ENCODE measurements around the gene TULP1. TPM values are rescaled to one million over a fixed set of nuclear protein-coding genes. Genes with fewer than 3 reads are reported as not detected.

Gene TULP1
- total and polyA plus RNA-seq, 4 donors: 0.89 to 2.0 (median 1.5) TPM

DNA sequence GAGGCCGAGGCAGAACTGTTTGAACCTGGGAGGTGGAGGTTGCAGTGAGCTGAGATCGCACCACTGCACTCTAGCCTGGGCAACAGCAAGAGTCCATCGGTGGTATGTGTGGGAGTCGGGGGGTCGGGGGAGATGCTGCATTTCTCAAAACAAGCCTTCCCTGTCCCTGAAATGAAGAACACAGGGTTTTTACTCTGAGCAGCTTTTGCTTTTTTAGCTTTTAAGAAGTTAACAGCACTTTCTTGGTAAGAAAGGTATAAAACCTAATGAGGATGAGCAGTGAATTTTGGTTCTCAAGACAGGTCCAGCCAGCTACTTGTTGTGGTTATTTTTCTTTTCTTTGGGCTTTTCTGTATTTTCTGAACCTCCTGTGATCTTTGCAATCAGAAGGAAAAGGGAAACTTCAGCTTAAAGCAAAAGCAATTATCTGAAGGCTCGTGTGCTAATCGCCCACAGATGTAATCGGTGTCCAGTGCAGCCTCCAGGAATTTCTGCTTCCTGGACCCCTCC, 40.8 kb downstream of the TULP1 start:
- Histone ChIP-seq H3K4me1 (ENCODE audit: control insufficient read depth, insufficient read depth, low read length) (peaks cover 36% of the 10 kb centered on the region), H3K9me3 (ENCODE audit: control insufficient read depth, insufficient read depth, low read length) (no peaks in the 10 kb centered on the region), H3K27me3 (ENCODE audit: control insufficient read depth, insufficient read depth, low read length) (no peaks in the 10 kb centered on the region), H3K27ac (ENCODE audit: low read depth, low read length) (no peak overlapping the region), H3K36me3 (ENCODE audit: control insufficient read depth, insufficient read depth, low read length) (peaks cover 53% of the 10 kb centered on the region), H3K4me3 (ENCODE audit: low read depth, low read length) (no peak overlapping the region)
- no peak for DNase-seq (ENCODE audit: low read depth in 4 of 6, low spot score in 6 of 6)
- 77% methylated on average over 6 of the region's 8 CpGs for WGBS (ENCODE audit: insufficient coverage)

DNA sequence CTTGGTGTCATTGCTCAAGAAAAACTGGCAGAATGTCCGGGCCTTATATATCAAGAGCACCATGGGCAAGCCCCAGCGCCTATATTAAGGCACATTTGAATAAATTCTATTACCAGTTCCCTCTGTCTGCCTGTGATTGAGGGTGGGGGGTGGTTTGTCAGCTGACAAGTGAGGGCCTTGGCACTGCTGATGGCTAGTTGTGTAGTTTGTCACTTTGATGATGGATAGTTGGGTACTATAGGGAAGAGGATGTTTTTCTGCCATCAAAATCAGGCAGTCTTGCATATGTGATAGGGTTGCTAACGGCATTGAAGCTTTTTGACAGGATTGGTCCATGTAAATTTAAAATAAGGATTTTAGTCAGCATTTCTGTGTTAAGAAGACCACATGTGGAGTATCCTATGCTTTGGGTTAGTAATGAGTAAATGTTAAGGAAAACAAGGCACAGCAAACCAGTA, 42.0 kb downstream of the TULP1 start:
- no peaks in the 10 kb centered on the region for H3K27me3 ChIP-seq (ENCODE audit: control insufficient read depth, insufficient read depth, low read length)
- peaks cover 53% of the 10 kb centered on the region for H3K36me3 ChIP-seq (ENCODE audit: control insufficient read depth, insufficient read depth, low read length)
- peaks cover 36% of the 10 kb centered on the region for H3K4me1 ChIP-seq (ENCODE audit: control insufficient read depth, insufficient read depth, low read length)
- WGBS (ENCODE audit: insufficient coverage): 67% methylated on average over 1 of the region's 3 CpGs
- no peak for DNase-seq (ENCODE audit: low read depth in 4 of 6, low spot score in 6 of 6)
- H3K9me3 ChIP-seq (ENCODE audit: control insufficient read depth, insufficient read depth, low read length): no peaks in the 10 kb centered on the region
- H3K27ac ChIP-seq (ENCODE audit: low read depth, low read length): no peak overlapping the region
- no peak overlapping the region for H3K4me3 ChIP-seq (ENCODE audit: low read depth, low read length)

DNA sequence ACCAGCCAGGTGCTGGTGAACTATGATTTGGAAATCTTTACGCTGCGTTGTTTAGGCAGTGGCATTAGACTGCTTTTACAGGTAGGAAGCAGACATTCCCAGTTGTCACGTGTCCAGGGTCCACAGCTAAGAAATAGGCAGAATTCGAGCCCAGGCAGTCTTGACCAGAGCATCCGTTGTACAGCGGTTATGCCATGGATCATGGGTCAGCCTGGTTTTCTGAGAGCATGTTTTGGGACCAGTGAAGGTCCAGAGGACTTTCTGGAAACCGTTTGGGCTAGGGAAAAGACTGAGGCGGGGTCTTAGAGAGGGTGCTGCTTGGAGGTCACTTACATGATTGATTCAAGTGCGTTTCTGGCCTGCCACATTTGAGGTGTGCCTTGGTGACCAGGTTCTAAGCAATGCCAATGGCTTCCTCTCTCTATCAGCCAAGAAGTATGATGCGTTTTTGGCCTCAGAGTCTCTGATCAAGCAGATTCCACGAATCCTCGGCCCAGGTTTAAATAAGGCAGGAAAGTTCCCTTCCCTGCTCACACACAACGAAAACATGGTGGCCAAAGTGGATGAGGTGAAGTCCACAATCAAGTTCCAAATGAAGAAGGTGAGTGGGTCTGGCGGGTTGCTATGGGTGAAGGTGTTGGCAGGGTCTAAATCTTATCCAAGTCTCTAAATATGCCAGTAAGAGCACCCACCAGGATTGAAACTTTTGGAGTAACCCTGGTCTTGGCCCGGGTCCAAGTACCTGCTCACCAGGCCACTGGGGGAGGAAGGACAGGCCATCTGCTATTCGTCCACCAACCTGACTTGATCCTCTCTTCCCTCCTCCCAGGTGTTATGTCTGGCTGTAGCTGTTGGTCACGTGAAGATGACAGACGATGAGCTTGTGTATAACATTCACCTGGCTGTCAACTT, 42.7 kb downstream of the TULP1 start:
- WGBS (ENCODE audit: insufficient coverage): 38% methylated on average over 11 of the region's 18 CpGs
- H3K36me3 ChIP-seq (ENCODE audit: control insufficient read depth, insufficient read depth, low read length): peaks cover 48% of the 10 kb centered on the region
- no peaks in the 10 kb centered on the region for H3K27me3 ChIP-seq (ENCODE audit: control insufficient read depth, insufficient read depth, low read length)
- H3K4me3 ChIP-seq (ENCODE audit: low read depth, low read length): peak overlapping the region; percentile 93
- DNase-seq (ENCODE audit: low read depth in 4 of 6, low spot score in 6 of 6): no peak
- H3K4me1 ChIP-seq (ENCODE audit: control insufficient read depth, insufficient read depth, low read length): peaks cover 36% of the 10 kb centered on the region
- H3K27ac ChIP-seq (ENCODE audit: low read depth, low read length): no peak overlapping the region
- H3K9me3 ChIP-seq (ENCODE audit: control insufficient read depth, insufficient read depth, low read length): no peaks in the 10 kb centered on the region

DNA sequence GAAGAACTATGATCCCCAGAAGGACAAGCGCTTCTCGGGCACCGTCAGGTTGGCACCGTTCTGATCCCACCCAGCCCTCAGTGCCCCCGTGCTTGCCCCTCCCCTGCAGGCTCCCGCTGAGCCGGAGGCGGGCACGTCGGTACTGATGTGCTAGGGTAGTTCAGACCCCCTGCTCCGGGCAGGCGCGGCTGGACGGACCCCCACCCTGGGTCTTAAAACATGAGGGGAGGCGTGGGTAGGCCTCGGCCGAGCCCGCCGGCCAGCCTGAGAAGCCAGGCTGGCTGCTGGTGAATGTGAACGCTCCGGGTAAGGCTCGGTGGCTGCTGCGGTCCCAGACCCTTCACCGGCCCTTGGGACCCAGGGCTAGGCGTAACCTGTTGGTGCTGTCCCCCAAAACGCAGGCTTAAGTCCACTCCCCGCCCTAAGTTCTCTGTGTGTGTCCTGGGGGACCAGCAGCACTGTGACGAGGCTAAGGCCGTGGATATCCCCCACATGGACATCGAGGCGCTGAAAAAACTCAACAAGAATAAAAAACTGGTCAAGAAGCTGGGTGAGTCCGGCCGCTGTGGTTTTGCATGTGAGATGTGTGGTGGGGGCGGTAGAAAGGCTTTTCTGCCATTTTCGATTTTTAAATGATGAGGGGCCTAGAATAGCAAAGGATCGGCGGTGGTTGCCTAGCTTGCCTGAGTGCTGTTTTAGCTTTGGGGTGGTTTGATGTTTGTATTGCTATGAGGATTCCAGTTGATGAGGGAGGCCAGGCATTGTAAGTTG, 43.5 kb downstream of the TULP1 start:
- peaks cover 36% of the 10 kb centered on the region for H3K4me1 ChIP-seq (ENCODE audit: control insufficient read depth, insufficient read depth, low read length)
- H3K36me3 ChIP-seq (ENCODE audit: control insufficient read depth, insufficient read depth, low read length): peaks cover 40% of the 10 kb centered on the region
- peak overlapping the region; percentile 93 for H3K4me3 ChIP-seq (ENCODE audit: low read depth, low read length)
- no peaks in the 10 kb centered on the region for H3K9me3 ChIP-seq (ENCODE audit: control insufficient read depth, insufficient read depth, low read length)
- H3K27ac ChIP-seq (ENCODE audit: low read depth, low read length): peak overlapping the region; percentile 94
- WGBS (ENCODE audit: insufficient coverage): 2% methylated on average over 37 of the region's 37 CpGs
- DNase-seq (ENCODE audit: low read depth in 4 of 6, low spot score in 6 of 6): peak in 1 of 6 donors; percentile 26
- no peaks in the 10 kb centered on the region for H3K27me3 ChIP-seq (ENCODE audit: control insufficient read depth, insufficient read depth, low read length)

DNA sequence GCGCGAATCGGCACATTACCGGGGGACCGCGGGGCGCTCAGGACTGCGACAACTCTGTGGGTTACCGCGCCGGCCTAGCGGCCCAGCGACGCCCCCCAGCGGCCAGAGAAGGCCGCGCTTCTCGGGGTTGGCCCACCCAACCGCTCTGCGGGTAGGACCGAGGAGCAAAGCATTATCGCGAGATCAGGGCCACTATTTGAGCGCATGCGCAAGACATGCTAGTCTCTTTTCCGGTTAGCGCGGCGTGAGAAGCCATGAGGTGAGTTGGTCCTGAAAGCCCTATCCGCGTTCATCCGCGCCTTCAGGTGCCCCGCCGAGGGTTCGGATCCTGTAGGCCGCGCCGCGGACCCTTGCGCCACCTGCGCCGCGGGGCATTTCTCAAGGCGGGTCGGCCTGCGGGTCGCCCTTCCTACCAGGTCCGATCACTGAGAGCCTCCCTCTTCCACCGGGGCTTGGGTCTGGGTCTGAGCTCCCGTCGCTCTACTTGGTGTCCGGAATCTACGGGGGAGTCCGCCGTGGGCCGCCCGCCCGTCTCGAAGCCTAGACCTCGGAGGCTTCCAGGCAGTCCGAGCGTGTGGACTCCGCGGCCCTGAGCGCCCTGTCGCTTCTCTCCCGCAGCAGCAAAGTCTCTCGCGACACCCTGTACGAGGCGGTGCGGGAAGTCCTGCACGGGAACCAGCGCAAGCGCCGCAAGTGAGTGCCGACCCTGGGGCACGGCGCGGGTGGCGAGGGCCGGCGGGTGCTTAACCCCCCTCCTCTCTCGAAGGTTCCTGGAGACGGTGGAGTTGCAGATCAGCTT, 44.3 kb downstream of the TULP1 start, which contains the start of gene RPL10A:
Gene RPL10A (plus strand): TSS at position 221 of the 799 bp plus-strand sequence. CDS start 34 bp downstream, at position 255.
- Histone ChIP-seq H3K9me3 (ENCODE audit: control insufficient read depth, insufficient read depth, low read length) (no peaks in the 10 kb centered on the region), H3K4me3 (ENCODE audit: low read depth, low read length) (peak within 1 kb of the TSS; percentile 93), H3K27ac (ENCODE audit: low read depth, low read length) (peak within 1 kb of the TSS; percentile 94), H3K36me3 (ENCODE audit: control insufficient read depth, insufficient read depth, low read length) (peaks cover 39% of the 10 kb centered on the region), H3K4me1 (ENCODE audit: control insufficient read depth, insufficient read depth, low read length) (peaks cover 36% of the 10 kb centered on the region), H3K27me3 (ENCODE audit: control insufficient read depth, insufficient read depth, low read length) (no peaks in the 10 kb centered on the region)
- under 1% methylated on average over 86 of the region's 86 CpGs for WGBS (ENCODE audit: insufficient coverage)
- peak; percentile 93 to 99 (median 96) for DNase-seq (ENCODE audit: low read depth in 4 of 6, low spot score in 6 of 6)

DNA sequence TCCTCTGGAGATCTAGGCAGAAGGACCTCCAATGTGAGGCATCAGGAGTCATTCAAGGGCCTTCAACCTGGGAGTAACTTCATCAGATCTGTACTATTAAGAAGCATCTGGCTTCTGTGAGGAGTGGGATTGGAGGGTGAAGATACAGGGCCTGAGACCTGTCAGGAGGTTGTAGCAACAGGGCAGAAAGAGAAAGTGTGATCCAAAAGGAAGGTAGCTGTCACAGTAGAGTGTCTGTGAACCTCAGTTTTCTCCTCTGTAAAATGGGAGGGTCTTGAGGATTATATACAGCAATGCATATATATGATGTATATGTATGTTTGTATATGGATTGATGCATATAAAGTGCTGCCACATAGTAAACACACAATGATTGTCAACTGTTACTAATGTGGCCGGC, 47.0 kb downstream of the TULP1 start:
- Histone ChIP-seq H3K36me3 (ENCODE audit: control insufficient read depth, insufficient read depth, low read length) (peaks cover 29% of the 10 kb centered on the region), H3K27ac (ENCODE audit: low read depth, low read length) (no peak overlapping the region), H3K9me3 (ENCODE audit: control insufficient read depth, insufficient read depth, low read length) (no peaks in the 10 kb centered on the region), H3K4me1 (ENCODE audit: control insufficient read depth, insufficient read depth, low read length) (peaks cover 30% of the 10 kb centered on the region), H3K4me3 (ENCODE audit: low read depth, low read length) (no peak overlapping the region), H3K27me3 (ENCODE audit: control insufficient read depth, insufficient read depth, low read length) (no peaks in the 10 kb centered on the region)
- no CpG with 5 or more reads among the region's 1 CpG for WGBS (ENCODE audit: insufficient coverage)
- no peak for DNase-seq (ENCODE audit: low read depth in 4 of 6, low spot score in 6 of 6)

DNA sequence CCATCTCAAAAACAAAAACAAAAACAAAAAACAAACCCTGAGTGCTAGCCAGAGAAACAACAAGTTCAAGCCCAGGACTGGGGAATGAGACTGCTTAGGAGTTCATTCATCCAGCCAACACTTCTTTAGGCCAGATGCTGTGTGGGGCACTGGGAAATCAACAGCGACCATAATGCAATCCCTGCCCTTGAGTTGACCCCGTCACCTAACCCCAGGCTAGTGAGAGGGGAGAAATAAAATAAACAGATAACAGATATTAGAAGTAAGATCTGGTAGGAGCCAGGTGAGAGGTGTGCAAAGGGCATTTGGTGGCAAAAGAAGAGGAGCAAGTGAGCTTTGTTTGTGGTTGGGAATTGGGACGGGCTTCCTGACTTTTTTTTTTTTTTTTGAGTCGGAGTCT, 49.4 kb downstream of the TULP1 start:
- Histone ChIP-seq H3K4me3 (ENCODE audit: low read depth, low read length) (no peak overlapping the region), H3K36me3 (ENCODE audit: control insufficient read depth, insufficient read depth, low read length) (peaks cover 46% of the 10 kb centered on the region), H3K27ac (ENCODE audit: low read depth, low read length) (no peak overlapping the region), H3K4me1 (ENCODE audit: control insufficient read depth, insufficient read depth, low read length) (peaks cover 7% of the 10 kb centered on the region), H3K27me3 (ENCODE audit: control insufficient read depth, insufficient read depth, low read length) (no peaks in the 10 kb centered on the region), H3K9me3 (ENCODE audit: control insufficient read depth, insufficient read depth, low read length) (no peaks in the 10 kb centered on the region)
- 80% methylated on average over 2 of the region's 4 CpGs for WGBS (ENCODE audit: insufficient coverage)
- DNase-seq (ENCODE audit: low read depth in 4 of 6, low spot score in 6 of 6): no peak

DNA sequence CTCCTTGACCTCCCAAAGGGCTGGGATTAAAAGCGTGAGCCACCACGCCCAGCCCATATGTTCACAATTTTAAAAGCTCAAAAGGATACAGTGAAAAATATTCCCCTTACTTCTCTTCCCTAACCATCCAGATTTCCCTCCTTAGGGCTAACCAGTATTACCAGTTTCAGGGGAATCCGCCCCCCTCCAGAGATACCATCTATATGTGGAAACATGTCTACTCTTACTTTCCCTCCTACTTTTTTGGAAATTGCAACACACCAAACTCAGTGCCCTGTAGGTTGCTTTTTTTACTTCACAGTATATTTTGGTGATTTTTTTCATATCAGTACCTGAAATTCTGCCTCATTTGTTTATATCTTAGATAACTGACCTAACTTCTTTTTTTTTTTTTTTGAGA, 51.4 kb downstream of the TULP1 start:
- WGBS (ENCODE audit: insufficient coverage): 70% methylated on average over 2 of the region's 3 CpGs
- Histone ChIP-seq H3K4me3 (ENCODE audit: low read depth, low read length) (no peak overlapping the region), H3K9me3 (ENCODE audit: control insufficient read depth, insufficient read depth, low read length) (no peaks in the 10 kb centered on the region), H3K36me3 (ENCODE audit: control insufficient read depth, insufficient read depth, low read length) (peaks cover 57% of the 10 kb centered on the region), H3K27me3 (ENCODE audit: control insufficient read depth, insufficient read depth, low read length) (no peaks in the 10 kb centered on the region), H3K4me1 (ENCODE audit: control insufficient read depth, insufficient read depth, low read length) (no peaks in the 10 kb centered on the region), H3K27ac (ENCODE audit: low read depth, low read length) (no peak overlapping the region)
- DNase-seq (ENCODE audit: low read depth in 4 of 6, low spot score in 6 of 6): no peak

DNA sequence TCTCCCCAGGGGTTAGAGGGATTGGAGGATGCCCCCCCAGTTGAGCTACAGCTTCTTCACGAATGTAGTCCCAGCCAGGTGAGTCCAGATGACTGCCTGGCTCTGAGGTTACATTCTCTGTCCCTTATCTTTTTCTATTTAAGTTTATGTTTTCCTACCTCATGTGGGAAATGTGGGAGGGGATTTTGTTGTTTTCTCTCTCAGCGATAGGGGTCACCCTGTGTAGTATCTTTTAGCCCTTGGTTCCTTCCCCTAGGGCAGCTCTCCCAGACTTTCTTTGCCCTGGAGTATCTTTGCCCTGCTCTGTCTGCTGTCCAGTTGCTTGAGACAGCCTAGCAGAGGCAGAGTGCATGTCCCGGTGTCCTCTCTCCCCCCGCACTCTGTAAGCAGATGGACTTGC, 54.8 kb downstream of the TULP1 start:
- Histone ChIP-seq H3K36me3 (ENCODE audit: control insufficient read depth, insufficient read depth, low read length) (peaks cover 58% of the 10 kb centered on the region), H3K27me3 (ENCODE audit: control insufficient read depth, insufficient read depth, low read length) (no peaks in the 10 kb centered on the region), H3K9me3 (ENCODE audit: control insufficient read depth, insufficient read depth, low read length) (no peaks in the 10 kb centered on the region), H3K4me3 (ENCODE audit: low read depth, low read length) (no peak overlapping the region), H3K4me1 (ENCODE audit: control insufficient read depth, insufficient read depth, low read length) (peaks cover 7% of the 10 kb centered on the region), H3K27ac (ENCODE audit: low read depth, low read length) (no peak overlapping the region)
- WGBS (ENCODE audit: insufficient coverage): 77% methylated on average over 3 of the region's 4 CpGs
- no peak for DNase-seq (ENCODE audit: low read depth in 4 of 6, low spot score in 6 of 6)
